Stimulated activated CD8-positive, alpha-beta memory T cell treated with anti-CD3 and anti-CD28 coated beads, Interleukin-2, amount 100 ng/mL, for 48 hours (primary cell): ENCODE measurements around the gene SLC48A1.
"Not testable (repeated sequence)": the region's sequence is repeated elsewhere in the genome, so short reads cannot be mapped to it uniquely, and the experiment has no call there.

Experiments
- DNase-seq, 2 donors: peaks; one replicate each; pipeline ENCODE4 v3.0.0-alpha.2; 2020; ENCODE audit warnings: low read depth in 2 of 2

Gene SLC48A1

DNA sequence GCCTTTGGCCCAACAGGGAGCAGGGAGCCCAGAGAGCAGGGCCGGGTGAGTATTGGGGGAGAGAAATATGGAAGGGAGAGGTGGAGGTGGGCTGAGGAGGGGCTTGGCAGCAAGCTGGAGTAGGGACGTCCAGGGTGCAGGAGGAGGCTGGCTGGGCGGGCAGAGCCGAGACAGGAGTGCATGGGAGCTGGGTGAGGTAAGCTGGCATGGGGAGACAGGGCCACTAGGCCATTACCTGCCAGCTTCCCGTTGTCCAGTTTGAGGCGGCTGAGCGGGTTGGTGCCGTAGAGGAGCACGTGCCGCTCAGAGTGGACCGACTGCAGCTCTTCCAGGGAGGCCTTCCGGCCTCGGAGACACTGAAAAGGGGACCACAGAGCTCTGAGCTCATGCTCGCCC lies 18.3 kb downstream of the SLC48A1 start:
- no peak for DNase-seq

DNA sequence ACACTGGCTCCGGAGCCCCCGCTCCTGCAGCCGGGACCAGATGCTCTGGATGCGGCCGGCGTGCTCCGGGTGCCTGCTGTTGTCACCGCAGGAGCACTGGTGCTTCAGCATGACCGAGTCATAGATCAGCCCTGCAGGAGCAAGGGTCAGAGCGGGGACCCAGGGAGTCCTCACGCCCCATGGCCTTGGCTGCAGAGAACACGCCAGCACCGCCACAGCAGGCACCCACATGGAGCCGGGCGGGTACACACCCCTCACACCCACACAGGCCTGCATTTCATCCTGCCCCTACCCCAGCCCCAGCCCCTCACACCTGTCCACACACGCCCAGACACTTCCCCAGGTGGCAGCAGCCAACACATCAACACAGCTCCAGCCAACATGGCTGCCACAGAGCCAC lies 18.8 kb downstream of the SLC48A1 start:
- DNase-seq, result no peak

DNA sequence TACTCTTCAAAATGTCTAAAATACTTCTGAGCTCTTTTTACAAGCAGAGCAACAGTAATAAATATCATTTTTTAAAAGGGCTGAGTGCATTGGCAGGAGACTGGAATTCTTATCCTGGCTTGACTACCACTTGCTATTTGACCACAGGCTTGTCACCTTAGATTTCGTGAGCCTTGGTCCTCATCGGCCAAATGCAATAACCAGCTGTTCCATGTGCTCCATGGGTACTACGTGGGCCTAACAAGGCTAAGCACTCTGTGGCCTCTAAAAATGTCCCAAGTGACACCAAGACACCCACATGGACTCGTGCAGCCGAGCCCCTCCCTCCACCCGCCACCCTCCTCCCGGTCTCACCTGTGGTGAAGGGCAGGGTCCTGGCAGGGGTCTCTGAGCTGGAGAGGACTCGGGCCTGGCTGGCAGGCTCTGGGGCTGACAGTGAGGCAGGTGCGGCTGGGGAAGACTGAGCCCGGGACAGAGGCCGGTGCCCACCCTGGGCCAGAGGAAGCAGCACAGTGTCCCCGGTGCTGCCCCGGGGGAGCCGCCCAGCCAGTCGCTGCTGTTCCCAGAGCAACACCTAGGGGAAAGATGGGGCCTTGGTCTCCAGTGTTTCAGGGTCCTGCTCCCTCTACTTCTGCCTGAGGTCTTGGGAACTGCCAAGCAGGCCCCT lies 20.1 kb downstream of the SLC48A1 start:
- DNase-seq, result no peak

DNA sequence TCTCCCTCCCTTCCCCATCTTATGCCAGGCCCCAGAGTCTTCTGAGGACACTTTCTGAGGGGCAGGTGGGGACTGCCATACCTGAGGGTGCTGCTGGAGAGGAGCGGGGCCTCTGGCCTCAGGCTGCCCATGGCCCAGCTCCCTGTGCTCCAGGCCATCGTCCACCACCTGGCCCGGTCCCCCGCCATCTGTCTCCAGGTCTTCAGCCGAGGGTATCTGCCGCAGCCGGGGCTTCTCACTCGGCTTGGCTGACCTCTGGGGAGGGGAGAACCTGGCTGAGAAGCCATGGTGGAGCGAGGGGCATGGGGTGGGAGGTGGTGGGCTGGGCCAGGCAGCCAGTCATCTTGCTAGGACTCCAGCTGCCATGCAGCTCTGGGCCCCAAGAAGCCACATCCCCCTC lies 21.6 kb downstream of the SLC48A1 start:
- DNase-seq, result no peak

DNA sequence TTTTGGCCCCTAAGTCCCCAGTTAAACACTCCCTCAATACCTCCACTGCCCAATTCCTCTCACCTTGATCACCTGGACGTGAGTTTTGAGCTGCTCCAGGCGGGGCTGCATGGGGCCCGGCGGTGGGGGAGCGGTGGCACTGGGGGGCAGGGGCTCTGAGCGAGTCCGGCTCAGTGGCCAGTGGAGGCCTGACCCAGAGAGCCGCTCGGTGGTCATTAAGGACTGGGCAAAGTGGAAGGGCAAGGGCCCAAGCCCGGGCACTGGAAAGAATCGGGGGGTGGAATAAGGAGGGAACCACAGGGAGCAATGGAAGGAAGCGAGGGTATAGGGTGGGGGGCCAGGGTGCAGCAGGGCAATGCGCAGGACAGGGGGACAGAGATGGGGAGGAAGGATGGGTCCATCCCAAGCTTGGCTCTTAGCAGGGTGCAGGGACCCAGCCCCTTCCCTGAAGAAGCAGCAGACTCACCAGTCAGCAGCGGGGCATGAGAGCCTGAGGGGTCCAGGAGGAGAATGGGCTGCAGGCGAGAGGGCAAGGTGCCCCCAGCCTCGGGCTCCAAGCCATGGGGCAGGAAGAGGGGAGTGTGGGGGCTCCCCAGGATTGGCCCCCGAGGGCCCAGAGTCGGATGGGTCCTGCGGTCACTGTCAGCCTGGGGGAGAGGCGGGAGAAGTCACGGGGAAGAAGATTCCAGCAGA lies 22.2 kb downstream of the SLC48A1 start:
- DNase-seq, result no peak

DNA sequence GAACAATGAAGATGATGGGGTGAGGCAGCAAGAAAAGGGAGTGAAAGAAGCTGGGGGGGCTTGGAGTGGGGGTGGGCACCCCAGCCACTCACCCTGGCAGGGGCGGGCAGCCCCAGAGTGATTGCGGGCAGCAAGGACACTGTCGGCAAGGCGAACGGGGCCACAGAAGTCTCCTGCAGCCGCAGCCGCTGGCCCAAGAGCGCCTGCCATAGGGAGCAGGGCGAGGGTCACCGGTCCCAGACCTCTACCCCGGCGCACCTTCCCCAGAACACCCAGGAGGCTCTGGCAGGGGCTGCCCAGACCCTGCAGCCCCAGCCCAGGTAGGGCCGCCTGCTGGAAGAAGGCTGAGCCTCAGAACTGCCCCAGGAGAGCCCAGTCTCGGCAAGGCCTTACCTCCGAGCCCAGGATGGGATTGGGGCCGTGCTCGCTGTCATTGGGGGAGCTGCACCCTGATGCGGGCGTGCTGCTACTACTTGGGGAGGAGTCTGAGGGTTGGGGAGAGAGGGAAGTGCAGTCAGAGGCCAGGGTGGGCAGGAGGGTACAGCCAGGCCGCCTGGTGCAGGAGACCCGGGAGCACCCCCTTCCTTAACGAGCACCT lies 22.9 kb downstream of the SLC48A1 start:
- no peak for DNase-seq

DNA sequence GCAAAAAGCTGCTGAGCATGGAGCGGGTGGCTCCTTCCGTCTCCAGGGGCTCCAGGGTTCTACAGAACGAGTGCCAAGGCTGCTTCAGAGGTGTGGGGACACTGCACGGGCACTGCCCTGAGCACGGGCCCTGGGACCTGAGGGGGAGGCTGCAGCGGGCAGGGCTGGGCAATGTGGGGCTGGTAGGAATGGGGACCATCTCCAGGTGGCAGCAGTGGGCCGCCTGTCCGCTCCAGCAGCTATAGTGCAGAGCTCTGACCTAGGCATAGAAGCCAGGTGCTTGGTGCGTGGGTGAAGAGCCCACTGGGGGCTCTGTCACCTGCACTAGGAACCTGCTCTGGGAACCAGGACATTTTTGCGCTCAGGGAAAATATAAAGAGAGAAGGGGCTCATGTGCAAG lies 24.4 kb downstream of the SLC48A1 start:
- DNase-seq, result no peak

DNA sequence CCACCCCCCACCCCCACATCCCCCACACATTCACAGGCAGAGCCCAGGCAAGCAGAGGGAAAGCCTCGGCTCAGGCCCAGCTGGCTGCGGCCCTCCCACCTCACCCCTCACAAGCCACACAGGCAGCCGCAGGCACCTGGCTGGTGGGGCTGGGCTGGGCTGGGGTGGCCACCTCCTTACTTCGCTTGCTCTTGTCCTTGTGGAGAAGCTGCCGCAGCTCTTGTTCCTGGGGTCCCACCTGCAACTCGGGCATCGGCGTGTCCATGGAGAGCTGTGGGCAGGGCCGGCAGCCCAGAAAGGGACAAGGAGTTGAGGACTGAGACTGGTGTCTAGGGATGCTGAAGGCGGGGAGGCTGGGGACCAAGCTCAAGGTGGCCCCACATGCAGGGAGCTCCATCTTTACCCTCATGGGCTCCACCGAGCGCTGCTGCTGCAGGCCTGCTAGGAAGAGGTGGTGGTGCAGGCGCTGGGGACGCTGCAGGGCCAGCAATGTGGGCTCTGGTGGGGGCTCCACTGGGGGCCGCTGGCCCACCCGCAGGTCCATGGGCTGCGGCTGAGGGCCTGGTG lies 25.4 kb downstream of the SLC48A1 start:
- DNase-seq, result no peak

DNA sequence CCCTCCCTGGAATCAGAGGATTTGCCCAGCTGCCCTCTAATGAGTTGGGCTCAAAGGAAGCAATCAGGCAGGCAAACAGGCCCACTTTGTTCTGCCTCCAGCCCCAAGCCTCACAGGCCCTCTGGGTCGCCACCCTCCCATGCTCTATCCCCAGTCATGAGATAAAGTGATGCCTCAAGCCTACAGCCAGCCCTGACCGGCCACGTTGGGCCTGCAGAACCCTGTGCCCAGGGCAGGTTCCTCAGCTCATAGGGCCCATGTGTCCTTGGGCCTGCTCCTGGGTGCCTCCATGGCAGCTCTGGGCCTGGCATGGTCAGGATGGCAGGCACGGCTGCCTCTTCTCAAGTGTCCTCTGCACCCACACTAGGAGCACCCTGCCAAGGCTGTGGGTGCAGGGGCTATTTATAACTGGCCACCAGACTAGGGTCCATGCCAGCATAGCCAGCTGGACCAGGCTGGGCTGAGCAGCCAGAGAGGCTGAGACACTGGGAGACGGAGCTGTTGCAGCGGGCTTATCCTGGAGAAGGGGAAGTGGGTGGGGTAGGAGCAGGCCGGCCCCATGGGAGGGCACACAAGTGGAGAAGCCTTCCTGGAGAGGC lies 26.4 kb downstream of the SLC48A1 start:
- DNase-seq, result no peak

DNA sequence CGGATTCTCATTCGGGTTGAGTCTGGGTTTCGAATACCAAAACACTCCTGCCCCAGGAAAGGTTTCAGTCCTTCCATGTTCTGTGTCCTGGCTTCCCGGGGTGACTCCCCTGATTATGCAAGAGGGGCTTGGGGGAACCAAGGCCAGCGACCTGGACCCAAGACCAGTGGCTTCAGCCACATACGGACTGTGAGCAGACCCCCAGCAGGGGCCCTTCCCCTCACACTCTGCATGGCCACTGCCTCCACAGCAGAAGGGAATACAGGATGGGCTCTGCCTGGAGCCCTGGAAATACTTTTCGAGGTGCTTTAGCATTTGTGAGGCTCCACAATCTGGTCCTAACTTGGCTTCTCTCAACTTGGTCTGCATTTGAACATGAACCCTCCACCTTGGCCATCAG lies 27.5 kb downstream of the SLC48A1 start:
- DNase-seq, result no peak

DNA sequence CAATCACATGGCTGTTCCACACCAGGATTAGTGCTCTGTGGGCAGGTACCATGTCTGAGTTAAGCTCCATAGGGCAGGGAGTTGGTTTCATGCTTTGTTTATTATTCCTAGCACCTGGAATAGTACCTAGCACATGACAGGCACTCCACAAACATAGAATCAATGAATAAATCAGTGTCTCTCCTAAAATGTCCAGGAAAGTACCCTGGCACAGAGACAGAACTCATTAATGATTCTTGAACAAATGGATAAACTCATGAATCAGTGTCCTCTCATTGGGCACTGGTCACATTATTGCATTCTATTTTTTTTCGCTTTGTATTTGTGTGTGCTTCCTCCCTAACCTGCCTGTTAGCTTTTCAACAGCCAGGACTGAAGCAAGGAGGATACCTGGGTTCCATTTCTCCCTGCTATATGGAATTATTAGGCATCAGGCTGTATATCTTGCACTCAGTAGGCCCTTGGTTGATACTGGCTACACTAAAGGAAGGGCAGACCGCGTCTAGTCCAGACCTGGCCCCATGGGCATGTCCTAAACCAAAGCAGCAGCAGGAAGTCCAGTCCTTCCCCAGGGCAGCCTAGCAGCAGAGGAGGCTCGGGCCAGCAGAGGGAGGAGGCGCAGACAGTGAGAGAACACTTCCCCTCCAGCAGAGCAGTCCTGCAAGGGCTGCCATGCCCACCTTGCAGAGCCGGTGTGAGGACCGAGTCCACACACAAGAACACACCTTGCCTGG lies 28.3 kb downstream of the SLC48A1 start:
- DNase-seq, result no peak

DNA sequence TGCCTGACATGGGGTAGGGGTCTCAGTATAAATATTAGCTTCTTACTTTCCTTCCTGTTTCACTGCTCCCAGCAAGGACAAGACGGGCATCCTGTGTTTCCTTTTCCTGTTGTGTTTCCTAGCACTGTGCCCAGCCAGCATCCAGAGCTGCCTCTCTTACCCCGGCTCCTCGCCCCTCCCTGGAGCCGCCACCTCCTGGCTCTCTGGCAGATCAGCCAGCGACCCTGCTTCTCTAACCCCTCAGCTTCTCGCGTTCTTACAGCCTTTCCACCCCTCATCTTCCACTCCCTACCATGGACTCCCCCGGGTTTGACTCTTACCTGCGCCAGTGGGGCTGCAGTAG lies 28.8 kb downstream of the SLC48A1 start:
- DNase-seq, result no peak

DNA sequence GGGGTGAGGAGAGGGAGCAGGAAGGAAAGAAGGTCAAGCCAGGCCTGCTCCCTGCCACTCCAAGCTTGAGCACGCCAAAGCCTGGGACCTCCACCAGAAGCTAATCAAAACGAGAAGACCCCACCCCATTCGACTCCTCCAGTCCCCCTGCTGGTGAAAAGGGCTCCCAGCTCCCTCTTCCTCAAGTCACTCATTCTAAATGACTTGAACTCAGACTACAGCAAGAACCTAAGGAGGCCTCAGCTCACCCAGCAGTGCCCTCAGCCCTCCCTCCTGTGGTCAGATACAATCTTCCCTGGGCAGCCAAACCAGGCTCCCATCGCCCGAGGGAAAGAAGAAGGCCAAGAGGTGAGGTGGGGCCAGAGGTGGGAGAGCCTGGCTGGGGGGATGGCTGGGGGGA lies 29.3 kb downstream of the SLC48A1 start:
- DNase-seq, result no peak

DNA sequence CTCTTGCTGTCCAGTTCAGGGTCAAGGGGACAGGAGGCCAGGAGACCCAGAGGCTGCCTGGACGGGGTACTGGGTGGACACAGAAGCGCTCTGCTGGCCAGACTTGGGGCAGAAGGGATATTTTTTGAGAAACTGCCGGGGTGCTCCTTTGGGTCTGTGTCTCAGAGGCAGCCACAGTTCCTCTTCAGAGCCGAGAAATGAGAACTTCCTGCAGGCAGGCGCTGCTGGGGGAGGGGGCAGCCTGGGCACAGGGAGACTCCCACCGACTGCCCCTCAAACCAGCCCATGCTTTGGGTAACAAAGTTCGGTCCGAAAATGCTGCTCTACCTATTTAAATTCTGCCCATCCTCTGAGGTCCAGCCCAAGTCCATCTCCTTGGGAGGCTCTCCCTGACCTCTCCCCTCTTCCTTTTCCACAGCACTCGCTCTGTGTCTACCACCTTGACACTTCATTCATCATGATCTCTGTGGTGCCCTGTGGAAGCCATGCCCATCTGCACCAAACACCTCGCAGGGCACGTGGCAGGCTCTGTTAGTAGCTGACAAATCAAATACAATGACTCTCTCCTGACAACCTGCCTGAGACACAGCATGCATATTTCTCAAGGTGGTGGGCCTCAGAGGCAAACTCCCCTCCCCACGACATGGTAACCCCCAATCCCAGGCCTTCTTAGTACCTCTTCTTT lies 30.3 kb downstream of the SLC48A1 start:
- DNase-seq, result no peak

DNA sequence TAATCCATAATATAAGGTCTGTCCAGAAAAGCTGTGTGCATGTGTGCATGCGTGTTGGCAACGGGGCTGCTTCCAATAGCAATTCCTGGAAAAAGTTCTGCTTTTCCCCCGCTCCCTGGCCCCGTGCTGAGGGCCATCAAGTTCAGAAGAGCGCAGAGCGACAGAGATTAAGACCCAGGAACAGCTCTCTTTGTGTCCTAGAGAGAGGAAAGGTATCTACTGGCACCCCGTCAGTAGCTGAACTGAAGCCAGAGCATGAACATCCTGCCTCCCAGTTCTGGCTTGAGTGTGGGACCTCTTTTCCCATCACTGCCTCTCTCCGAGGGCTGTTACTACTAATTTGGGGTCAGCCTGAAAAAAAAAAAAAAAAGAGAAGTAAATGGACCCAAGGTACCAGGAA lies 31.1 kb downstream of the SLC48A1 start:
- DNase-seq, result no peak

DNA sequence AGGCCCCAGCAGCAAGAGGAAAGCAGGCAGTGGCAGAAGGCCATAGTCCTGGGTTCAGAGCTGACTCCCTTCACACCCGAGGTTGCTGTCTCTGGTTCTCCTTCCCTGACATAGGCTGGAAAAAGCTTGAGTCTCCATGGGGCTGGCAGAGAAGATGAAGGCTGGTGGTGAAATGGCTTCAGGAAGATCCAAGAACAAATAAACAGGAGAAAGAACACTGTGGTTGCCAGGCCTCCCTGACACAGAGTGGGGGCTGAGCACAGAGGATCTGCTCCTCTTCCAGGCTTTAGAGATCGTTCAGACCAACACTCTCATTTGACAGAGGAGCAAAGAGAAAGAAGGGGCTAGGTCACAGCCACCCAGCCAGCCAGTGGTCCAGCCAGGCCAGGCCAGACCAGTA lies 32.4 kb downstream of the SLC48A1 start:
- DNase-seq, result no peak

DNA sequence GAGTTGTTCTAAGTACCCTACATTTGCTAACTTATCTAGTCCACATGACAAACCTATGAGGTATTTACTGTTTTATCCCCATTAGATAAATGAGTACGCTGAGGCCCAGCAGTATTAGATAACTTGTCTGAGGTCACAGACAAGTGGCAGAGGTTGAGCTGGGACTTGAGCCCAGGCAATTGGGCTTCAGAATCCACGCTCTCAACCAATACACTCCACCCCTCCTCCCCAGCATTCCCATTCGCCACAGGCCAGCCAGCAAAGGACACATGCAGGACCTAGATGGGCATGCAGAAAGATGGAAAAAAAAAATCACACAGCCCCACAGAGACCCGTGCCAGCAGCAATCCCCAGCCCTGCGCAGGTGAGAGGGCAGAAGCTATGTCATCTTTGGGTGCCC lies 34.3 kb downstream of the SLC48A1 start:
- DNase-seq, result no peak

DNA sequence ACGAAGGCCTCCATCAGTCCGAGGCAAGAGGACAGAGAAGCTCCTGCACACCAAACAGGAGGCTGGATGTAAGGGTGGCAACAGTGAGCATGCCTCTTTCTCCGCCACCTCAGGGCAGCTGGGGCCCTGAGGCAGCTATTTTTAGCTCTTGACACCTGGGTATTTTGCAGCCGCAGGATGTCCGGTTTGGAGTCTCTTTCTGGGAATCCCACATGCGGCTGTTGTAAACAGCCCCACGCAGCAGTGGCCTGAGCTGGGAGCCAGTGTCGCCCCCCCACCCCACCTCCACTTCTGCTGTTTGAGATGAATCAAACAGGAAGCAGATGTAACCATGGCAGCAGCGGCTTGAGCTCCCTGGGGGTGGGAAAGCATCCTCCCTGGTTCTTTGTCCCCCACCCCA lies 35.0 kb downstream of the SLC48A1 start:
- peak; percentile 73 to 78 for DNase-seq

DNA sequence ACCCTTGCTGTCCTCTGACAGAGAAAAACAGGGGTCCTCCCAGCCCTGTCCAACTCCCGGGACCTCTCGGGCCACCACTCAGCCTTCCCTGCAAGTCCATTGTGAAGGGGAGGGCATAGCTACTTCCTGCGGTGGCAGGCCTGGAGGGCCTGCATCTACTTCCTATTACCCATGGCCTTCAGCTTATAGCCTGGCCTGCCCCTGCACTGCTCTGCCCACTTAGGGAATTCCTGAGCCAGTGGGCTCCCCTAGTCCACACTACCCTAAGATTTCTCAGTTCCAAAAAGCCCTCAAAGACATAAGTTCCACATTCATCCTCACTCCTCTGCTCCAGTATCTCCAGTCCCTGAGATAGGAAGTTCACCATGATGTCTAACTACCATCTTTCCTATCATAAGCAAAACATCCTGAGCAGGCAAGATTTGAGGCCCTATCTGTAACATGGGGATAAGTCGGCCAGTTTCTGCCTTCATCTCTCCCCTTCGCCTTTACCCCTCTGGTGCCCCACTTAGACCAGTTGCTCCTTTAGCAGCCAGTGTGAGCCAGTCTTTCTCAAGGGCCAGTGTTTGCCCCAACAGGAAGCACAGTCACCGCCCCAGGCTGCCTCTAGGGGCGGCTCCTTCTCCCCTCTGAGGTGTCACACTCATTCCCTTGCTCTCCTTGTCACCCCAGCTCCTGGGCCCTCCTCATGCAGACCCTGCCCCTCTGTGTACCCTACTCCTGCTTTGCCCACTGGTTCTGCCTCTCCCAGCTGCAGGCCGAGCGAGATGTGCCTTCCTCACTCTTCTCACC lies 35.7 kb downstream of the SLC48A1 start:
- DNase-seq, result peak in 1 of 2 donors; percentile 50

DNA sequence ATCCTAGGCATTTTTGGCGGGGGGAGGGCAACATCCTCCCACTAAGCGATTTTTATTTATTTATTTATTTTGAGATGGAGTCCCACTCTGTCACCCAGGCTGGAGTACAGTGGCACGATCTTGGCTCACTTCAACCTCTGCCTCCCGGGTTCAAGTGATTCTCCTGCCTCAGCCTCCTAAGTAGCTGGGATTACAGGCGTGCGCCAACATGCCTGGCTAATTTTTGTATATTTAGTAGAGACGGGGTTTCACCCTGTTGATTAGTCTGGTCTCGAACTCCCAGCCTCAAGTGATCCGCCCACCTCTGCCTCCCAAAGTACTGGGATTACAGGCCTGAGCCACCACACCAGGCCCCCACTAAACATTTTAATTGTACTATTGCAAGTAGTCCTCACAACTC lies 36.5 kb downstream of the SLC48A1 start:
- not testable (repeated sequence) for DNase-seq

DNA sequence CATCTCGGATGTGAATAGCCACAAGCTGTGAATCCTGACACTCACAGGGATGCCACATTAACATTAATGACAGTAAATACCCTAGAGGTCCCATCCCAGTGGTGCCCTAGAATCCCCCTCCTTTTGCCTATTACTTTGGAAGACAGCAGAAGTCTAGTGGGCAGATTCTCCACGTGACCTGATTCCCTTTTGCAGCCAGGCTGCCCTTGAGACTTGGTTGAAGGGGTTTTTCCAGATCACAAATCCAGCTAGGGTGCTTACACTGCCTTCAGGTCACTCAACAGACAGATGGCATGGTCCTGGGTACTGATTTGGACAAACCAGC lies 38.0 kb downstream of the SLC48A1 start:
- no peak for DNase-seq
